Natural killer cell (primary cell): ENCODE data around the gene MAP4K2. TPM values are rescaled to one million over a fixed set of nuclear protein-coding genes. Genes with fewer than 3 reads are reported as not detected.
A peak's percentile ranks its signal among the peaks of the same experiment; 100 is the strongest.

Source experiments
- ATAC-seq, 3 donors: fragments of 150-1000 bp in 2 of 3; fragments of 200-7000 bp in 1 of 3; cut with Tn5 transposase; 1 replicate in 1 of 3; 2 replicates in 2 of 3; pipeline ENCODE4 v1.10.0; 2021; ENCODE audit warnings: mild to moderate bottlenecking in 2 of 3, moderate library complexity in 2 of 3
- DNase-seq, 2 donors: peaks; one replicate each; pipeline versions ENCODE4 v3.0.0 to v3.0.0-alpha.2; 2013 to 2021; ENCODE audit warnings: mixed read lengths in 1 of 2
- H3K27ac ChIP-seq: one replicate; pipeline ENCODE4 v1.5.1; 2013; ENCODE audit warnings: mild to moderate bottlenecking, low read length
- H3K27me3 ChIP-seq: one replicate; pipeline ENCODE4 v1.6.1; 2013; ENCODE audit warnings: low read length; ENCODE audit not compliant: control insufficient read depth, insufficient read depth
- H3K36me3 ChIP-seq: one replicate; pipeline ENCODE4 v1.6.1; 2013; ENCODE audit warnings: low read length; ENCODE audit not compliant: control insufficient read depth, insufficient read depth
- H3K4me1 ChIP-seq: one replicate; pipeline ENCODE4 v1.6.1; 2013; ENCODE audit warnings: low read length; ENCODE audit not compliant: control insufficient read depth, insufficient read depth
- H3K4me3 ChIP-seq: one replicate; pipeline ENCODE4 v1.5.1; 2013; ENCODE audit warnings: low read length
- H3K9me3 ChIP-seq: one replicate; pipeline ENCODE4 v1.6.1; 2013; ENCODE audit warnings: low read length; ENCODE audit not compliant: control insufficient read depth, insufficient read depth
- H3K27ac Mint-ChIP-seq, 2 donors: one replicate each; pipeline ENCODE4 v1.8.0; 2022; ENCODE audit warnings: mild to moderate bottlenecking in 2 of 2, mixed read lengths in 2 of 2, moderate library complexity in 1 of 2
- H3K27me3 Mint-ChIP-seq, 2 donors: one replicate each; pipeline ENCODE4 v1.8.0; 2022; ENCODE audit warnings: low read depth in 2 of 2, mixed read lengths in 2 of 2
- H3K36me3 Mint-ChIP-seq: one replicate; pipeline ENCODE4 v1.8.0; 2022; ENCODE audit warnings: mixed read lengths
- H3K4me1 Mint-ChIP-seq, 2 donors: one replicate each; pipeline ENCODE4 v1.8.0; 2022; ENCODE audit warnings: mixed read lengths in 2 of 2
- H3K4me3 Mint-ChIP-seq: one replicate; pipeline ENCODE4 v1.8.0; 2022; ENCODE audit warnings: mild to moderate bottlenecking, moderate library complexity, mixed read lengths
- H3K9me3 Mint-ChIP-seq, 2 donors: one replicate each; pipeline ENCODE4 v1.8.0; 2022; ENCODE audit warnings: mixed read lengths in 2 of 2
- CTCF ChIP-seq: fragments of 200-600 bp; IDR thresholded peaks from one replicate; pipeline ENCODE4 v1.8.0; 2022; ENCODE audit warnings: antibody characterized with exemption
- WGBS: methylation state at CpG from one replicate; pipeline ENCODE4 v1.1.7; 2013; ENCODE audit warnings: missing lambda C conversion rate; ENCODE audit not compliant: insufficient coverage; 5-methylcytosine and 5-hydroxymethylcytosine counted together
- intact Hi-C: fragments of 100-400 bp; cut with micrococcal nuclease; formaldehyde crosslinking; loops from one replicate; pipeline ENCODE4 v1.14.2; 2022
- total RNA-seq, 4 donors: library from RNA; stranded (reverse); fragments of 120-200 nt in 1 of 4; gene quantifications; one replicate each; pipeline versions ENCODE4 v1.2.3 to v1.2.4, GENCODE V29; 2013 to 2022

The MAP4K2 gene
- total RNA-seq, 3 donors from 2014 or later (not counting 1 experiment from before 2014, with no cell fraction given), result 38.3 to 40.6 (median 38.7) TPM

- peak within 1 kb of the TSS; percentile 63 for H3K4me3 ChIP-seq
- no peaks in the 10 kb centered on the region for H3K9me3 Mint-ChIP-seq
- peaks cover 27% of the 10 kb centered on the region for H3K36me3 ChIP-seq
- WGBS, result under 1% methylated on average over 57 of the region's 57 CpGs
- DNase-seq (peak; percentile 91 to 92), ATAC-seq (peak; percentile 59 to 80 (median 62))
- peak within 1 kb of the TSS; percentile 99 for H3K4me3 Mint-ChIP-seq
- peak; percentile 62 for TF ChIP-seq CTCF
- no peaks in the 10 kb centered on the region for H3K9me3 ChIP-seq
- peak within 1 kb of the TSS; percentile 85 for H3K27ac ChIP-seq
- H3K27me3 ChIP-seq, result no peaks in the 10 kb centered on the region
- no peaks in the 10 kb centered on the region for H3K36me3 Mint-ChIP-seq
- H3K27ac Mint-ChIP-seq, result peak within 1 kb of the TSS; percentile 98
- H3K4me1 ChIP-seq, result peaks cover 48% of the 10 kb centered on the region
- peaks cover 33 to 73% of the 10 kb centered on the region in 2 donors for H3K4me1 Mint-ChIP-seq
- H3K27me3 Mint-ChIP-seq, result no peaks in the 10 kb centered on the region
- intact Hi-C loops, result loop anchor here (1.0 to 5.0 kb wide), 3 partner anchors 23 to 68 kb away; partner anchors contain the start of genes MEN1 and SF1
These were observed 59.1 kb downstream of the MAP4K2 start, which contains the start of gene RASGRP2 for GRCh38 chr11:64743591-64744543. TSS of gene RASGRP2 (minus strand) at chr11:64744142. CDS start at chr11:64742866, 1,276 bp downstream.

- under 1% methylated on average over 57 of the region's 58 CpGs for WGBS
- H3K27ac Mint-ChIP-seq, result peak overlapping the region; percentile 98
These were observed 60.0 kb downstream of the MAP4K2 start for GRCh38 chr11:64742889-64743590.

More at GRCh38 chr11:64742889-64743590, 60.0 kb downstream of the MAP4K2 start:
- peak; percentile 72 for TF ChIP-seq CTCF
- peak overlapping the region; percentile 61 for H3K4me3 ChIP-seq
- Mint-ChIP-seq H3K4me1 (peaks cover 33 to 69% of the 10 kb centered on the region in 2 donors), H3K27me3 (no peaks in the 10 kb centered on the region), H3K9me3 (no peaks in the 10 kb centered on the region), H3K36me3 (no peaks in the 10 kb centered on the region), H3K4me3 (peak overlapping the region; percentile 99)
- H3K36me3 ChIP-seq, result peaks cover 31% of the 10 kb centered on the region
- ATAC-seq (peak; percentile 22 to 48 (median 23)), DNase-seq (peak; percentile 81 to 86)
- no peaks in the 10 kb centered on the region for H3K27me3 ChIP-seq
- intact Hi-C loops, result loop anchor here (1.0 to 5.0 kb wide), 3 partner anchors 24 to 69 kb away; partner anchors contain the start of genes MEN1 and SF1
- peak overlapping the region; percentile 82 for H3K27ac ChIP-seq
- H3K9me3 ChIP-seq, result no peaks in the 10 kb centered on the region
- H3K4me1 ChIP-seq, result peaks cover 48% of the 10 kb centered on the region
